ENCODE data around the gene EPHB4. TPM values are rescaled to one million over a fixed set of nuclear protein-coding genes. Genes with fewer than 3 reads are reported as not detected.
A peak's percentile ranks its signal among the peaks of the same experiment; 100 is the strongest.

Gene EPHB4
- total RNA-seq, 1 experiment from 2014 or later, result 49.0 TPM

DNA sequence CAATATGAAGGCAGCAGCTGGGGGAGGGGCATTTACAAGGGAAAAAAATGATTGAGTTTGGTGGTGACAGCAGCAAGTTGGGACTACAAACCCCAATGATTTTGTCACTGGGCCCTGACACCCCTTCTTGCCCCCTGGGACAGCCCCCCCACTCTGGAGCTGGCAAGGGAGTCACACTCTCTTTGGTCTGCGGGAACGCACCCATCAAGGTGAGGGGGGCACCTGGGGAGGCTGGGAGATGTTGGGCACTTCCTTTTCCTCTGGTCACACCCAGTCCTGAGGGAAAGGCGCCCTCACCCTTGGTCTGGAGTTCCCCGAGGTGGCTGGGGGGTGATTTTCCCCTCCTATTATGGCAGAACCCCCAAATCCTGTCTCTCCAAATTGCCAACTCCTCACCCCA is 24.4 kb downstream of the EPHB4 start:
- Histone ChIP-seq H3K4me1 (replicated peaks) (peaks cover 25% of the 10 kb centered on the region), H3K36me3 (peaks cover 42% of the 10 kb centered on the region), H3K27me3 (replicated peaks) (no peaks in the 10 kb centered on the region), H3K9me3 (replicated peaks) (0 out of 2 replicates have a peak, but pooled peaks cover 2% of the 10 kb centered on the region), H3K27ac (no peak overlapping the region), H3K4me3 (no peak overlapping the region)
- DNase-seq (ENCODE audit: low read depth in 1 of 2, low spot score in 2 of 2), result no peak

DNA sequence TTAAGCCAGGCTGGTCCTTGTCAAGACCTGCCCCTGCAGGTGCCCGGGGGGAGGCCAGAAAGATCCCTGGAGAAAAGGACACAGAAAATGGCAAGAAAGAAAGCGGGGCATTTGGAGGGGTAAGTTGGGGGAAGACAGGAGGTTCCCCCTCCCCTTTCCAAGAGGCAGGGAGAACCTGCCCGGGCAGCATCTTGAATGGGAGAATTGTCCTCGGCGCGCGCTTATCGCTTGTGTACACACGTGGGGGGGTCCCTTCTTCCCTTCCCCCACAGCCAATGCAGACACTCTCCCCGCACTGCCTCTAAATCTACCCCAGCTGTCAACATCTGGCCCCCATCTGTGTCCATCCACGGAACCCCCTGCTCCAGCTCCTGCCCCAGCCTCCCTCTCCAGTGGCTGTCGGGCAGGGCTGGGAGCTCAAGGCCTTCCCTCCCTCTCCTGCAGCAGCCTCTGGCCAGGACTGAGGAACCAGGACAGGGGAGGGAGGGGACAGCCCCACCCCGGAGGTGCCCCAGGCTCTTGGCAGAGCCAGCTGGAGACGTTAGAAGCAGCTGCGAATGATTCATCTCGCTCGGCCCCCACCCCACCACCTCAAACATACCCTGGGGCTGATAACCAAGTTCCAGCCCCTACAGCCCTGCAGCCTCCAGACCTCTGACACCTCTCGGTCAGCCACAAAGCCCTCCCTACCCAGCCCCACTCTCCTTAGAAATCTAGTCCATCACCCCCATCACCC is 25.3 kb downstream of the EPHB4 start:
- Histone ChIP-seq H3K27me3 (replicated peaks) (no peaks in the 10 kb centered on the region), H3K9me3 (replicated peaks) (0 out of 2 replicates have a peak, but pooled peaks cover 2% of the 10 kb centered on the region), H3K36me3 (peaks cover 36% of the 10 kb centered on the region), H3K27ac (no peak overlapping the region), H3K4me1 (replicated peaks) (peaks cover 25% of the 10 kb centered on the region), H3K4me3 (no peak overlapping the region)
- peak; percentile 83 to 95 for DNase-seq (ENCODE audit: low read depth in 1 of 2, low spot score in 2 of 2)

GRCh38 chr7:100799037-100799896 is 28.1 kb downstream of the EPHB4 start:
- Histone ChIP-seq H3K36me3 (peaks cover 9% of the 10 kb centered on the region), H3K27me3 (replicated peaks) (no peaks in the 10 kb centered on the region), H3K9me3 (replicated peaks) (0 out of 2 replicates have a peak, but pooled peaks cover 2% of the 10 kb centered on the region), H3K4me3 (no peak overlapping the region), H3K4me1 (replicated peaks) (peaks cover 28% of the 10 kb centered on the region), H3K27ac (no peak overlapping the region)
- DNase-seq (ENCODE audit: low read depth in 1 of 2, low spot score in 2 of 2), result peak; percentile 57 to 70

GRCh38 chr7:100794741-100795140 is 32.6 kb downstream of the EPHB4 start:
- Histone ChIP-seq H3K4me3 (no peak overlapping the region), H3K36me3 (no peaks in the 10 kb centered on the region), H3K27ac (no peak overlapping the region), H3K9me3 (replicated peaks) (no peaks in the 10 kb centered on the region), H3K4me1 (replicated peaks) (peaks cover 5% of the 10 kb centered on the region; the same call in 1 of the 2 replicates), H3K27me3 (replicated peaks) (no peaks in the 10 kb centered on the region)
- DNase-seq (ENCODE audit: low read depth in 1 of 2, low spot score in 2 of 2), result no peak

DNA sequence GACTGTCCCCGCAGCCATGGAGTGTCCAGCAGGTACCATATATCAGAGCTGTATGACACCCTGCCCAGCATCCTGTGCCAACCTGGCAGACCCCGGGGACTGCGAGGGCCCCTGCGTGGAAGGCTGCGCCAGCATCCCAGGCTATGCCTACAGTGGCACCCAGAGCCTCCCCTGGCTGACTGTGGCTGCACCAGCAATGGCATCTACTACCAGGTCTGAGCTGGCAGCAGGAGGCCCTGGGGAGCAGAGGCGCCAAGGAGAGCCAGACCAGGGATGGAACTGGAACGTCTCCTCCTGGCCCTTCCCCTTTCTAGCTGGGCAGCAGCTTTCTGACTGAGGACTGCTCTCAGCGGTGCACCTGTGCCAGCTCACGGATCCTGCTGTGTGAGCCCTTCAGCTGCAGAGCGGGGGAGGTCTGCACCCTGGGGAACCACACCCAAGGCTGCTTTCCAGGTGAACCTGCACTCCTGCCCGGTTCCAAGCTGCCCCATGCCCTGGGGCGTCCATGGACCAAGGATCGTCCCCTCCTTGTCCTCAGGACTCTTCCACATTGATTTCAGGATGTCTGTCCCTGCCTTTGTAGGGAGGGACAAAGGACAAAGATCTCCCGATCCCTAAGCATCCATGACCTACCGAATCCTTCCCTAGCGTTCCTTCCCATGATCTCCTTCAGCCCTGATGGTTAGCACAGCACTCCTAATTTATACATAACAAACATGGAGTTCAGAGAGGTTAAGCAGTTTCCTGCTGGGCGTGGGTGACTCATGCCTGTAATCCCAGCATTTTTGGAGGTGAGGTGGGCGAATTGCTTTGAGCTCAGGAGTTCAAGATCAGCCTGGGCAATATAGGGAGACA is 33.3 kb downstream of the EPHB4 start:
- H3K27me3 ChIP-seq (replicated peaks), result no peaks in the 10 kb centered on the region
- no peak for DNase-seq (ENCODE audit: low read depth in 1 of 2, low spot score in 2 of 2)
- H3K4me3 ChIP-seq, result no peak overlapping the region
- no peaks in the 10 kb centered on the region for H3K9me3 ChIP-seq (replicated peaks)
- no peak overlapping the region for H3K27ac ChIP-seq
- 0 out of 2 replicates have a peak, but pooled peaks cover 5% of the 10 kb centered on the region for H3K4me1 ChIP-seq (replicated peaks)
- H3K36me3 ChIP-seq, result no peaks in the 10 kb centered on the region

GRCh38 chr7:100791881-100792666 is 35.2 kb downstream of the EPHB4 start:
- Histone ChIP-seq H3K36me3 (no peaks in the 10 kb centered on the region), H3K9me3 (replicated peaks) (no peaks in the 10 kb centered on the region), H3K27me3 (replicated peaks) (peaks cover 4% of the 10 kb centered on the region; the same call in 1 of the 2 replicates), H3K4me1 (replicated peaks) (0 out of 2 replicates have a peak, but pooled peaks cover 5% of the 10 kb centered on the region), H3K27ac (no peak overlapping the region), H3K4me3 (no peak overlapping the region)
- DNase-seq (ENCODE audit: low read depth in 1 of 2, low spot score in 2 of 2), result no peak

GRCh38 chr7:100789055-100789454 is 38.3 kb downstream of the EPHB4 start:
- peaks cover 4% of the 10 kb centered on the region; the same call in 1 of the 2 replicates for H3K27me3 ChIP-seq (replicated peaks)
- no peaks in the 10 kb centered on the region for H3K4me1 ChIP-seq (replicated peaks)
- H3K4me3 ChIP-seq, result no peak overlapping the region
- H3K9me3 ChIP-seq (replicated peaks), result no peaks in the 10 kb centered on the region
- H3K27ac ChIP-seq, result no peak overlapping the region
- no peak for DNase-seq (ENCODE audit: low read depth in 1 of 2, low spot score in 2 of 2)
- no peaks in the 10 kb centered on the region for H3K36me3 ChIP-seq

DNA sequence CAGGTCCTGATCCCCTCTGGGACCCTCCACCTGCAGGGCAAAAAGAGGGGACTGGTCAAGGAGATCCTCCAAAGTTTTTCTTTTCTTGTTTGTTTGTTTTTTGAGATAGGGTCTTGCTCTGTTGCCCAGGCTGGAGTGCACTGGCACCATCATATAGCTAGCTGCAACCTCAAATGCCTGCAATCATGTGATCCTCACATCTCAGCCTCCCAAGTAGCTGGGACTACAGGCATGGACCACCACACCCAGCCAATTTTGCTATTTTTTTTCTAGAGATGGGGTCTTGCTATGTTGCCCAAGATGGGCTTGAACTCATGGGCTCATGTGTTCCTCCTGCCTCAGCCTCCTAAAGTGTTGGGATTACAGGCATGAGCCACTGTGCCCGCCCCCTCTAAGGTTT is 41.0 kb downstream of the EPHB4 start:
- Histone ChIP-seq H3K36me3 (no peaks in the 10 kb centered on the region), H3K9me3 (replicated peaks) (no peaks in the 10 kb centered on the region), H3K27ac (no peak overlapping the region), H3K4me1 (replicated peaks) (no peaks in the 10 kb centered on the region), H3K27me3 (replicated peaks) (peaks cover 4% of the 10 kb centered on the region; the same call in 1 of the 2 replicates), H3K4me3 (no peak overlapping the region)
- DNase-seq (ENCODE audit: low read depth in 1 of 2, low spot score in 2 of 2), result no peak

DNA sequence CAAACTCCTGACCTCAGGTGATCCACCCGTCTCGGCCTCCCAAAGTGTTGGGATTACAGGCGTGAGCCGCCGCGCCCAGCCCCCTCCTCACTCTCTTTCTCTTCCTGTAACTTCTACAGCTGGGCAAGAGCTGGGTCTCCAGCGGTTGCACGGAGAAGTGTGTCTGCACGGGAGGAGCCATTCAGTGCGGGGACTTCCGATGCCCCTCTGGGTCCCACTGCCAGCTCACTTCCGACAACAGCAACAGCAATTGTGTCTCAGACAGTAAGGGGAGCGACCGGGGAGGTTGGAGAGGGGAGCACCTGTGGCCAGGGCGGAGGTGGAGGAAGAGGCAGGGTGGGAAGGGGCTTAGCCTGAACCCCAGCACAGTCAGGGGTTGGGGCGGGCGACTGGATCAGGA is 41.4 kb downstream of the EPHB4 start:
- no peaks in the 10 kb centered on the region for H3K9me3 ChIP-seq (replicated peaks)
- no peaks in the 10 kb centered on the region for H3K4me1 ChIP-seq (replicated peaks)
- H3K27ac ChIP-seq, result no peak overlapping the region
- H3K4me3 ChIP-seq, result no peak overlapping the region
- DNase-seq (ENCODE audit: low read depth in 1 of 2, low spot score in 2 of 2), result no peak
- H3K36me3 ChIP-seq, result no peaks in the 10 kb centered on the region
- peaks cover 4% of the 10 kb centered on the region; the same call in 1 of the 2 replicates for H3K27me3 ChIP-seq (replicated peaks)

- DNase-seq (ENCODE audit: low read depth in 1 of 2, low spot score in 2 of 2), result no peak
- Histone ChIP-seq H3K9me3 (replicated peaks) (no peaks in the 10 kb centered on the region), H3K27me3 (replicated peaks) (peaks cover 10% of the 10 kb centered on the region; the same call in 1 of the 2 replicates), H3K4me3 (no peak overlapping the region), H3K36me3 (no peaks in the 10 kb centered on the region), H3K4me1 (replicated peaks) (no peaks in the 10 kb centered on the region), H3K27ac (no peak overlapping the region)
Measured at GRCh38 chr7:100783804-100784203, 43.5 kb downstream of the EPHB4 start.

DNA sequence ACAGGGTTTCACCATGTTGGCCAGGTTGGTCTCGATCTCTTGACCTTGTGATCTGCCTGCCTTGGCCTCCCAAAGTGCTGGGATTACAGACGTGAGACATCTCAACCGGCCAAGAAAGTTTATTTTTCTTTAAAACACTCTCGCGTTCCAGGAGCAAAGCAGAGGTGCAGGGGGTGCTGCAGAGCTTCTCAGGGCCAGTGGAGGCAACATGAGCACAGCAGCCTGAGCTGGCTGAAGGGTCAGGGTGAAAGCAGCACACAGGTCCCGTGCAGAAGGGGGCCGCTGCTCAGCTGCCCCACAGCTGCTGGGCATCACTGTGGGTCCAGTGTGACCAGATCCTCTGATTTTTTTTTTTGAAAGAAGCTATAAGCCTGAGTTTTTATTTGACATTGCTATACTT is 46.1 kb downstream of the EPHB4 start:
- no peaks in the 10 kb centered on the region for H3K36me3 ChIP-seq
- H3K9me3 ChIP-seq (replicated peaks), result no peaks in the 10 kb centered on the region
- H3K27me3 ChIP-seq (replicated peaks), result peaks cover 6% of the 10 kb centered on the region; the same call in 1 of the 2 replicates
- no peak overlapping the region for H3K27ac ChIP-seq
- no peaks in the 10 kb centered on the region for H3K4me1 ChIP-seq (replicated peaks)
- DNase-seq (ENCODE audit: low read depth in 1 of 2, low spot score in 2 of 2), result no peak
- no peak overlapping the region for H3K4me3 ChIP-seq

- H3K36me3 ChIP-seq, result no peaks in the 10 kb centered on the region
- no peaks in the 10 kb centered on the region for H3K9me3 ChIP-seq (replicated peaks)
- H3K27me3 ChIP-seq (replicated peaks), result peaks cover 12% of the 10 kb centered on the region
- no peak overlapping the region for H3K27ac ChIP-seq
- no peak overlapping the region for H3K4me3 ChIP-seq
- no peak for DNase-seq (ENCODE audit: low read depth in 1 of 2, low spot score in 2 of 2)
- no peaks in the 10 kb centered on the region for H3K4me1 ChIP-seq (replicated peaks)
Measured at GRCh38 chr7:100779359-100779758, 48.0 kb downstream of the EPHB4 start.

Measured in SJSA1 (cell line).